Dermis lymphatic vessel endothelial cell (primary cell): Measurements from ENCODE around the gene ZMAT3. TPM values are rescaled to one million over a fixed set of nuclear protein-coding genes. Genes with fewer than 3 reads are reported as not detected.

Experiments
- total RNA-seq: library from RNA; depleted of rRNA; stranded (reverse); fragments of >200 nt; gene quantifications from 2 replicates; pipeline ENCODE4 v1.2.1, GENCODE V29; 2014

Gene ZMAT3
- total RNA-seq: 16.1 and 25.2 TPM in 2 replicates

GRCh38 chr3:179071323-179072099 is at the start of gene ZMAT3:
ZMAT3 (minus strand) TSS chr3:179071809; CDS start chr3:179067752, 4,057 bp downstream.

Other genes starting within 250 kb of the ZMAT3 start
- gene PIK3CA, start 76.5 kb upstream of the ZMAT3 start, total RNA-seq: 26.7 and 39.4 TPM in 2 replicates
- gene KCNMB3, start 179.3 kb upstream of the ZMAT3 start, total RNA-seq: 2.6 and 2.9 TPM in 2 replicates